ENCODE measurements around the gene KRT12. TPM values are rescaled to one million over a fixed set of nuclear protein-coding genes. Genes with fewer than 3 reads are reported as not detected.

Gene KRT12
- total and polyA plus RNA-seq, 2 of the 4 experiments (the other 2 are of a cell fraction), result not detected

DNA sequence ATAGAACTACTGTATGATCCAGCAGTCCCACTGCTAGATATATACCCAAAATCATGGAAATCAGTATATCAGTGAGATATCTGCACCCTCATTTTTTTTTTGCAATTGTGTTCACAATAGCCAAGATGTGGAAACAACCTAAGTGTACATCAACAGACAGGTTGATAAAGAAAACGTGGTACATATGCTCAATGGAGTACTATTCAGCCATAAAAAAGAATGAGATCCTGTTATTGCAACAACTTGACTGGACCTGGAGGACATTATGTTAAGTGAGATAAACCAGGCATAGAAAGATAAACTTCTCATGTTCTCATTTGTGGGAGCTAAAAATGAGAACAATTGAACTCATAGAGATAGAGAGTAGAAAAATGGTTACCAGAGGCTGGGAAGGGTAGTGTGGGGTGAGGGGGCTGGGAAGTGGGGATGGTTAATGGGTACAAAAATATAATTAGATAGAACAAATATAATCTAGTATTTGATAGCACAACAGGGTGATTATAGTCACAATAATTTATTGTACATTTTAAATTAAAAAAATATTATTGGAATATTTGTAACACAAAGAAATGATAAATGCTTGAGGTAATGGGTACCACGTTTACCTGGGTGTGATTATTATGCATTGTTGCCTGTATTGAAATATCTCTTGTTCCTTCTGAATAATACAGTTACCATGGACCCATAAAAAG lies 36.8 kb downstream of the KRT12 start:
- no peak overlapping the region for H3K56ac ChIP-seq (ENCODE audit: extremely low read depth, insufficient read depth, low read length)
- DNase-seq (no peak), ATAC-seq (ENCODE audit: low read depth) (no peak)
- H3K79me1 ChIP-seq (ENCODE audit: low read depth in 1 of 2, low read length in 2 of 2), result peaks cover 19 to 26% of the 10 kb centered on the region in 2 experiments
- H3K4me3 ChIP-seq (ENCODE audit: insufficient read depth, low read depth, low read length), result no peak overlapping the region
- peaks cover 7% of the 10 kb centered on the region for H3K36me3 ChIP-seq (ENCODE audit: control insufficient read depth, insufficient read depth, low read length)
- TF ChIP-seq NFE2L2 (IDR thresholded peaks at IDR 0.05; ENCODE audit: low read depth, low read length) (no peak), FOS (IDR thresholded peaks at IDR 0.05; ENCODE audit: low read depth, low read length) (no peak), MXI1 (IDR thresholded peaks at IDR 0.05; ENCODE audit: borderline replicate concordance, low read depth, low read length) (no peak), RCOR1 (IDR thresholded peaks at IDR 0.05; ENCODE audit: insufficient replicate concordance, low read length) (no peak), SMC3 (IDR thresholded peaks at IDR 0.05; ENCODE audit: low read depth, low read length) (no peak), USF2 (IDR thresholded peaks at IDR 0.05; ENCODE audit: low read depth, low read length) (no peak), BHLHE40 (IDR thresholded peaks at IDR 0.05; ENCODE audit: low read depth, low read length) (no peak), CHD1 (IDR thresholded peaks at IDR 0.05; ENCODE audit: low read depth, low read length) (no peak), CEBPB (IDR thresholded peaks at IDR 0.05; ENCODE audit: low read depth, low read length) (no peak), RAD21 (IDR thresholded peaks at IDR 0.05; ENCODE audit: low read length) (no peak), MAFK (IDR thresholded peaks at IDR 0.05; ENCODE audit: low read depth, low read length) (no peak)
- TF ChIP-seq, protein P1, sequence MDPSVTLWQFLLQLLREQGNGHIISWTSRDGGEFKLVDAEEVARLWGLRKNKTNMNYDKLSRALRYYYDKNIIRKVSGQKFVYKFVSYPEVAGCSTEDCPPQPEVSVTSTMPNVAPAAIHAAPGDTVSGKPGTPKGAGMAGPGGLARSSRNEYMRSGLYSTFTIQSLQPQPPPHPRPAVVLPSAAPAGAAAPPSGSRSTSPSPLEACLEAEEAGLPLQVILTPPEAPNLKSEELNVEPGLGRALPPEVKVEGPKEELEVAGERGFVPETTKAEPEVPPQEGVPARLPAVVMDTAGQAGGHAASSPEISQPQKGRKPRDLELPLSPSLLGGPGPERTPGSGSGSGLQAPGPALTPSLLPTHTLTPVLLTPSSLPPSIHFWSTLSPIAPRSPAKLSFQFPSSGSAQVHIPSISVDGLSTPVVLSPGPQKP (IDR thresholded peaks at IDR 0.05; ENCODE audit: borderline replicate concordance, low read depth, low read length), result no peak
- TF ChIP-seq, protein P2, sequence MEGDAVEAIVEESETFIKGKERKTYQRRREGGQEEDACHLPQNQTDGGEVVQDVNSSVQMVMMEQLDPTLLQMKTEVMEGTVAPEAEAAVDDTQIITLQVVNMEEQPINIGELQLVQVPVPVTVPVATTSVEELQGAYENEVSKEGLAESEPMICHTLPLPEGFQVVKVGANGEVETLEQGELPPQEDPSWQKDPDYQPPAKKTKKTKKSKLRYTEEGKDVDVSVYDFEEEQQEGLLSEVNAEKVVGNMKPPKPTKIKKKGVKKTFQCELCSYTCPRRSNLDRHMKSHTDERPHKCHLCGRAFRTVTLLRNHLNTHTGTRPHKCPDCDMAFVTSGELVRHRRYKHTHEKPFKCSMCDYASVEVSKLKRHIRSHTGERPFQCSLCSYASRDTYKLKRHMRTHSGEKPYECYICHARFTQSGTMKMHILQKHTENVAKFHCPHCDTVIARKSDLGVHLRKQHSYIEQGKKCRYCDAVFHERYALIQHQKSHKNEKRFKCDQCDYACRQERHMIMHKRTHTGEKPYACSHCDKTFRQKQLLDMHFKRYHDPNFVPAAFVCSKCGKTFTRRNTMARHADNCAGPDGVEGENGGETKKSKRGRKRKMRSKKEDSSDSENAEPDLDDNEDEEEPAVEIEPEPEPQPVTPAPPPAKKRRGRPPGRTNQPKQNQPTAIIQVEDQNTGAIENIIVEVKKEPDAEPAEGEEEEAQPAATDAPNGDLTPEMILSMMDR (conservative IDR thresholded peaks at IDR 0.05; ENCODE audit: low read depth, low read length), result no peak
- ChIA-PET CTCF (no interaction called here), POLR2A (ENCODE audit: unreplicated experiment) (no interaction called here)
- no peak overlapping the region for H2AFZ ChIP-seq (replicated peaks; ENCODE audit: low read length, poor library complexity)
- H2BK20ac ChIP-seq (ENCODE audit: low read depth, low read length), result no peak overlapping the region
- dilution Hi-C loops (cut with HindIII; ENCODE audit: low sequenced_read_pairs, unreplicated experiment), result no loop called here
- H2BK120ac ChIP-seq (ENCODE audit: low read depth, low read length), result no peak overlapping the region
- no peak overlapping the region for H2AK5ac ChIP-seq (ENCODE audit: low read depth, low read length)
- no peaks in the 10 kb centered on the region for H3K27me3 ChIP-seq (ENCODE audit: control insufficient read depth, insufficient read depth, low read length)
- H2AK9ac ChIP-seq (replicated peaks; ENCODE audit: low read depth, low read length, poor library complexity), result no peak overlapping the region
- H4K91ac ChIP-seq (ENCODE audit: insufficient read depth, low read depth, low read length), result no peak overlapping the region
- peaks cover 4% of the 10 kb centered on the region; the same call in 1 of the 2 replicates for H3K9me1 ChIP-seq (ENCODE audit: insufficient read depth, low read length)
- no peak overlapping the region for H3K14ac ChIP-seq (replicated peaks; ENCODE audit: low read depth, low read length)
- H4K5ac ChIP-seq (ENCODE audit: low read depth, low read length), result no peak overlapping the region
- in situ Hi-C loops (cut with MboI; ENCODE audit: low sequenced_read_pairs), result no loop called here
- no peak overlapping the region for H2BK15ac ChIP-seq (ENCODE audit: low read depth, low read length)
- H3K9ac ChIP-seq (ENCODE audit: low read depth, low read length), result no peak overlapping the region
- H2BK5ac ChIP-seq (ENCODE audit: low read depth, low read length, poor library complexity, severe bottlenecking), result no peak overlapping the region
- no TSS peak for BruUV-seq (replicated peaks)
- peaks cover 4% of the 10 kb centered on the region; the same call in 1 of the 2 replicates for H3K4me1 ChIP-seq (ENCODE audit: control insufficient read depth, insufficient read depth, low read length)
- no peak overlapping the region for H4K8ac ChIP-seq (ENCODE audit: low read depth in 2 of 2, low read length in 2 of 2)
- no peak overlapping the region for H3K4me2 ChIP-seq (ENCODE audit: low read depth, low read length)
- no peak overlapping the region for H3K4ac ChIP-seq (ENCODE audit: low read depth, low read length)
- no peak overlapping the region for H3K27ac ChIP-seq (ENCODE audit: insufficient read depth, low read length)
- H3K9me3 ChIP-seq (ENCODE audit: control insufficient read depth, insufficient read depth, low read length), result no peaks in the 10 kb centered on the region
- H3K18ac ChIP-seq (ENCODE audit: low read depth, low read length), result no peak overlapping the region
- no peak overlapping the region for H3K23ac ChIP-seq (ENCODE audit: low read depth, low read length)
- WGBS, 2 experiments (ENCODE audit: extremely low coverage in 2 of 2, insufficient read length in 1 of 2), result no CpG with 5 or more reads among the region's 2 CpGs
- no peaks in the 10 kb centered on the region for H4K20me1 ChIP-seq (ENCODE audit: insufficient read depth, low read length)
- intact Hi-C loops (cut with micrococcal nuclease), result no loop called here

Measured in IMR-90 (cell line).